ENCODE results near the gene RRAS2.

RRAS2 gene

DNA sequence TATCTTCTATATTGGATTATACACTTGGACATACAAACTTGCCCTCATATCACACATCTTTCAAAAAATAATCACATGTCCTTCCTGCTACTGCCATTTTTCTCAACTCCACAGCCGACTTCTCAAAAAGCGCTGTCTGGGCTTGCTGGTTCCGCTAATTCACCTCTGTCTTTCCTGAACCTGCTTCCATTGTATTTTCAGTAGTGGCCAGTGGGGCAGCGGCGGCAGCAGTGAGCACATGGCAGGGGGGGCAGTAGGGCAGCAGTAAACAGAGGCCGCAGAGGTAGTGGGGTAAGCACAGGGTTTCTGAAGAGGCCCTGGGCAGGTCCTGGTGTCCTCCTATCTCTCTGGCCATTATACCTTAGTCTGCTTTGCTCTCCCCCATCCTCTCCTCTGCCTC is 126.3 kb downstream of the RRAS2 start:
- no peak for DNase-seq (ENCODE audit: low read depth)
- no peak overlapping the region for H3K4me3 ChIP-seq (ENCODE audit: low read length)
- TF ChIP-seq, protein P1, sequence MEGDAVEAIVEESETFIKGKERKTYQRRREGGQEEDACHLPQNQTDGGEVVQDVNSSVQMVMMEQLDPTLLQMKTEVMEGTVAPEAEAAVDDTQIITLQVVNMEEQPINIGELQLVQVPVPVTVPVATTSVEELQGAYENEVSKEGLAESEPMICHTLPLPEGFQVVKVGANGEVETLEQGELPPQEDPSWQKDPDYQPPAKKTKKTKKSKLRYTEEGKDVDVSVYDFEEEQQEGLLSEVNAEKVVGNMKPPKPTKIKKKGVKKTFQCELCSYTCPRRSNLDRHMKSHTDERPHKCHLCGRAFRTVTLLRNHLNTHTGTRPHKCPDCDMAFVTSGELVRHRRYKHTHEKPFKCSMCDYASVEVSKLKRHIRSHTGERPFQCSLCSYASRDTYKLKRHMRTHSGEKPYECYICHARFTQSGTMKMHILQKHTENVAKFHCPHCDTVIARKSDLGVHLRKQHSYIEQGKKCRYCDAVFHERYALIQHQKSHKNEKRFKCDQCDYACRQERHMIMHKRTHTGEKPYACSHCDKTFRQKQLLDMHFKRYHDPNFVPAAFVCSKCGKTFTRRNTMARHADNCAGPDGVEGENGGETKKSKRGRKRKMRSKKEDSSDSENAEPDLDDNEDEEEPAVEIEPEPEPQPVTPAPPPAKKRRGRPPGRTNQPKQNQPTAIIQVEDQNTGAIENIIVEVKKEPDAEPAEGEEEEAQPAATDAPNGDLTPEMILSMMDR (conservative IDR thresholded peaks at IDR 0.05; ENCODE audit: low read depth, low read length) = peak; percentile 42

DNA sequence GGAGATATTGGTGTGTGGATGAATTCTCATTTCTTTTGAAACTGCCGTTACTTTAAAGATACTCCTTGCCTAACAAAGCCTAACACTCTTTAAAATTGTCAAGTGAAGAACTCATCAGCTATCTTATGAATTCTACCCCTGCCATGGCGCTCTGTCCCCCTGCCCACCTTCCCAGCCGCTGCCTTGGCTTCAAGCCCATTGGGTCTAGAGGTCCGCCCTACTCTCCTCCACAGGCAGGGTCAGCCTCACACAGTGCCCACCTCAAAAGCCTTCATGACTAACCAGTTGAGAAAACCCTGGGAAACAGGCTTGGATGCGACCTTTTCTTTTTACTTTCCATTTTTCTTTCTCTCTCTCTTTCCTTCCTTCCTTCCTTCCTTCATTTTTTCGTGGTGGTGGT is 128.6 kb downstream of the RRAS2 start:
- no peak overlapping the region for H3K4me3 ChIP-seq (ENCODE audit: low read length)
- TF ChIP-seq, protein P1 (conservative IDR thresholded peaks at IDR 0.05; ENCODE audit: low read depth, low read length) = no peak
- no peak for DNase-seq (ENCODE audit: low read depth)

DNA sequence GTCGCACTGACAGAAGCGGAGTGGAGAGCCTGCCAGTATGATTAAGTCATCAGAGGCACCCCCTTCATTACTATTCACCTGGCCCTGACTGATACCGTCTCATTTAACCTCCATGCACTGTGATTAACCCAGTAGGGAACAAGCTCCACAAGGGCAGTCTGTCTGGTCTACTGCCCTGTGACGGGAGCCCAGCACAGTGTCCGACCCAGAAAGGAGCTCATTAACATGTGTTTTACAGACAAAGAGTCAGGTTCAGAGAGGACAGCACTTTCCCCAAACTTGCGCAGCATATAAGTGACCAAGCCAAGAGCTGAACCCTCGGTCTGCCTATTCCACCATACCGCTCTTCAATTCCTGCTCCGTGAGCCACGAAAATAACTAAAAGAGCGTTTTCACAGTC is 129.5 kb downstream of the RRAS2 start:
- TF ChIP-seq, protein P1 (conservative IDR thresholded peaks at IDR 0.05; ENCODE audit: low read depth, low read length) = no peak
- no peak overlapping the region for H3K4me3 ChIP-seq (ENCODE audit: low read length)
- no peak for DNase-seq (ENCODE audit: low read depth)

DNA sequence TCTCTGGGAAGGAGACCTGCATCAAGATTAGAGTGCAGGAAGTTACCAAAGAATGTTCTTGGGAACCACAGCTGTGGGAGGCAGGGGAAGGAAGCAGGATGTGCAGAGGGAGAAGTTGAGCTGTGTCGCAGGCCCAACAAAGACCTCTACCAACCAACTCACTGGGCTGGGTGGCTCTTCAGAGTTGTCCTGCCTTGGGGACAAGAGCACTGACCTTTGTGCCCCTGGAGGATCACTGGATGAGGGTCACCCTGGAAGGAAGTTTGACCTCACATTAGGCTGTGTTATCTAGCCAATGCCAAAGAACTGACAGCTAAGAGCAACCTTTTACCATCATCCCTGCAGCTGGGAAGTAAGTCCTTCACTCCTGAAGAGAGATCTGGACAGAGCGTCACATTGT is 130.6 kb downstream of the RRAS2 start:
- H3K4me3 ChIP-seq (ENCODE audit: low read length) = no peak overlapping the region
- TF ChIP-seq, protein P1 (conservative IDR thresholded peaks at IDR 0.05; ENCODE audit: low read depth, low read length) = no peak
- DNase-seq (ENCODE audit: low read depth) = no peak
